ENCODE results near the gene NDE1.
"Not testable (repeated sequence)": the region's sequence is repeated elsewhere in the genome, so short reads cannot be mapped to it uniquely, and the experiment has no call there.

The NDE1 gene

GRCh38 chr16:15650698-15651171 lies 690 bp downstream of the NDE1 start:
- no peak for TF ChIP-seq POLR2A (IDR thresholded peaks at IDR 0.05; ENCODE audit: low read depth, low read length)
- DNase-seq (ENCODE audit: insufficient read length, low spot score) = peak; percentile 19
- FAIRE-seq = no peak

- DNase-seq (ENCODE audit: insufficient read length, low spot score) (no peak), FAIRE-seq (no peak)
- no peak for TF ChIP-seq POLR2A (IDR thresholded peaks at IDR 0.05; ENCODE audit: low read depth, low read length)
Measured at GRCh38 chr16:15652293-15653001, 2.4 kb downstream of the NDE1 start.

GRCh38 chr16:15653227-15653626 lies 3.2 kb downstream of the NDE1 start:
- DNase-seq (ENCODE audit: insufficient read length, low spot score) (peak; percentile 24), FAIRE-seq (no peak)
- TF ChIP-seq POLR2A (IDR thresholded peaks at IDR 0.05; ENCODE audit: low read depth, low read length) = no peak

- DNase-seq (ENCODE audit: insufficient read length, low spot score) = no peak
- no peak for TF ChIP-seq POLR2A (IDR thresholded peaks at IDR 0.05; ENCODE audit: low read depth, low read length)
- FAIRE-seq = no peak
Measured at GRCh38 chr16:15654591-15654990, 4.5 kb downstream of the NDE1 start.

- DNase-seq (ENCODE audit: insufficient read length, low spot score); FAIRE-seq: not testable (repeated sequence)
Measured at GRCh38 chr16:15655561-15655960, 5.5 kb downstream of the NDE1 start.

GRCh38 chr16:15658149-15658548 lies 8.1 kb downstream of the NDE1 start:
- DNase-seq (ENCODE audit: insufficient read length, low spot score) = no peak
- TF ChIP-seq POLR2A (IDR thresholded peaks at IDR 0.05; ENCODE audit: low read depth, low read length) = no peak
- no peak for FAIRE-seq

- no peak for DNase-seq (ENCODE audit: insufficient read length, low spot score)
- no peak for FAIRE-seq
- TF ChIP-seq POLR2A (IDR thresholded peaks at IDR 0.05; ENCODE audit: low read depth, low read length) = no peak
Measured at GRCh38 chr16:15658556-15658955, 8.5 kb downstream of the NDE1 start.

- TF ChIP-seq POLR2A (IDR thresholded peaks at IDR 0.05; ENCODE audit: low read depth, low read length) = no peak
- no peak for FAIRE-seq
- DNase-seq (ENCODE audit: insufficient read length, low spot score) = no peak
Measured at GRCh38 chr16:15660203-15660601, 10.2 kb downstream of the NDE1 start.

GRCh38 chr16:15665107-15665506 lies 15.1 kb downstream of the NDE1 start:
- DNase-seq (ENCODE audit: insufficient read length, low spot score) (no peak), FAIRE-seq (no peak)
- TF ChIP-seq POLR2A (IDR thresholded peaks at IDR 0.05; ENCODE audit: low read depth, low read length) = no peak

GRCh38 chr16:15667091-15667742 lies 17.2 kb downstream of the NDE1 start:
- no peak for FAIRE-seq
- TF ChIP-seq POLR2A (IDR thresholded peaks at IDR 0.05; ENCODE audit: low read depth, low read length) = no peak

GRCh38 chr16:15671530-15672117 lies 21.6 kb downstream of the NDE1 start:
- FAIRE-seq = no peak
- no peak for DNase-seq (ENCODE audit: insufficient read length, low spot score)
- no peak for TF ChIP-seq POLR2A (IDR thresholded peaks at IDR 0.05; ENCODE audit: low read depth, low read length)

More at GRCh38 chr16:15667091-15667742, 17.2 kb downstream of the NDE1 start:
- DNase-seq (ENCODE audit: insufficient read length, low spot score) = no peak

- not testable (repeated sequence) for FAIRE-seq; DNase-seq (ENCODE audit: insufficient read length, low spot score)
Measured at GRCh38 chr16:15672127-15672513, 22.1 kb downstream of the NDE1 start.

GRCh38 chr16:15672514-15673167 lies 22.6 kb downstream of the NDE1 start:
- DNase-seq (ENCODE audit: insufficient read length, low spot score) (peak; percentile 87), FAIRE-seq (peak; percentile 86)
- TF ChIP-seq POLR2A (IDR thresholded peaks at IDR 0.05; ENCODE audit: low read depth, low read length) = 0 out of 2 replicates have a peak, but pooled peaks have one; percentile 19

GRCh38 chr16:15674571-15674970 lies 24.5 kb downstream of the NDE1 start:
- TF ChIP-seq POLR2A (IDR thresholded peaks at IDR 0.05; ENCODE audit: low read depth, low read length) = no peak
- FAIRE-seq (no peak), DNase-seq (ENCODE audit: insufficient read length, low spot score) (no peak)

Data from H54 (cell line).